Activated CD8-positive, alpha-beta memory T cell treated with anti-CD3 and anti-CD28 coated beads, Interleukin-2, amount 10 ng/mL, durations not matched to agents 7 days and 5 days (primary cell): Measurements from ENCODE around the gene CPLX4. TPM values are rescaled to one million over a fixed set of nuclear protein-coding genes. Genes with fewer than 3 reads are reported as not detected.

Experiments used
- ATAC-seq: fragments of 150-1000 bp; cut with Tn5 transposase; one replicate; pipeline ENCODE4 v1.10.0; 2021; ENCODE audit warnings: moderate library complexity
- CTCF ChIA-PET: fragments of 350-600 bp; sonication (Branson Sonifier 250); formaldehyde crosslinking; loops from one replicate; lab custom pipeline; 2021; ENCODE audit warnings: antibody characterized with exemption; lab: Charles Lee
- DNase-seq: peaks from one replicate; pipeline ENCODE4 v3.0.0-alpha.2; 2020
- H3K27ac Mint-ChIP-seq: one replicate; pipeline ENCODE4 v1.8.0; 2021; ENCODE audit warnings: mild to moderate bottlenecking, mixed read lengths
- H3K27me3 Mint-ChIP-seq: one replicate; pipeline ENCODE4 v1.8.0; 2021; ENCODE audit warnings: mixed read lengths
- H3K36me3 Mint-ChIP-seq: one replicate; pipeline ENCODE4 v1.8.0; 2021; ENCODE audit warnings: mild to moderate bottlenecking, mixed read lengths
- H3K4me1 Mint-ChIP-seq: one replicate; pipeline ENCODE4 v1.8.0; 2021; ENCODE audit warnings: mixed read lengths
- H3K4me3 Mint-ChIP-seq: one replicate; pipeline ENCODE4 v1.8.0; 2021; ENCODE audit warnings: mild to moderate bottlenecking, moderate library complexity, mixed read lengths
- H3K9me3 Mint-ChIP-seq: one replicate; pipeline ENCODE4 v1.8.0; 2022; ENCODE audit warnings: low read depth, mixed read lengths
- total RNA-seq, 2 experiments: library from RNA; stranded (reverse); gene quantifications; one replicate each; pipeline ENCODE4 v1.2.3, GENCODE V29; 2021

The CPLX4 gene
- total RNA-seq, 2 experiments from 2014 or later, result not detected

DNA sequence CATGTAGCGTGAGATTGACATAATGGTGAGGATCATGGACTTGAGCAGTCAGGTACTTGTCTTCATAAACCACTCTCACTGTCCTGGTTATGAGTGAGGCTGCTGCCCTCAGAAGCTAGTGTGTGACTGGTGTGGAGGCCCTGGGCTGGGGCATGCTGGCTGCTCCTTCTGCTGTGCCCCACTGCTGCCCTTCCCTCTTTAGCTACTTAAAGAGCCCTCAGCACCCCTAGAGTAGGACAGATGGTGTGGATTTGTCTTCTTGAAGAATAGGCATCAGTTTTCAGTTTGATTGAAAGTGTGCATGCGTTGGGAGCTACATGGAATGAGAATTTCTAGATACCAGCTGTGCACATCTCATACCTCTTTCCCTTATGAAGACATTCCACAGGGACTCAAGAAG lies 15.4 kb downstream of the CPLX4 start:
- H3K4me3 Mint-ChIP-seq, result no peak overlapping the region

GRCh38 chr18:59301929-59302328 lies 16.5 kb downstream of the CPLX4 start:
- H3K4me1 Mint-ChIP-seq, result peaks cover 8% of the 10 kb centered on the region
- CTCF ChIA-PET, result interaction anchor here (0.6 to 4.4 kb wide), 3 partner anchors 52 to 218 kb away, joined by 3 to 25 read pairs (median 5); no protein-coding TSS in a partner anchor
- H3K9me3 Mint-ChIP-seq, result no peaks in the 10 kb centered on the region
- DNase-seq (no peak), ATAC-seq (no peak)
- H3K36me3 Mint-ChIP-seq, result no peaks in the 10 kb centered on the region
- H3K27me3 Mint-ChIP-seq, result peaks cover 54% of the 10 kb centered on the region
- no peak overlapping the region for H3K4me3 Mint-ChIP-seq
- no peak overlapping the region for H3K27ac Mint-ChIP-seq

More for the DNA sequence above, 15.4 kb downstream of the CPLX4 start:
- Mint-ChIP-seq H3K4me1 (peaks cover 8% of the 10 kb centered on the region), H3K27ac (no peak overlapping the region), H3K36me3 (no peaks in the 10 kb centered on the region), H3K9me3 (no peaks in the 10 kb centered on the region), H3K27me3 (peaks cover 54% of the 10 kb centered on the region)
- no peak for ATAC-seq
- no peak for DNase-seq
- CTCF ChIA-PET, result interaction anchor here (1.0 to 4.4 kb wide), 3 partner anchors 37 to 100 kb away, joined by 3 to 25 read pairs (median 5); no protein-coding TSS in a partner anchor

DNA sequence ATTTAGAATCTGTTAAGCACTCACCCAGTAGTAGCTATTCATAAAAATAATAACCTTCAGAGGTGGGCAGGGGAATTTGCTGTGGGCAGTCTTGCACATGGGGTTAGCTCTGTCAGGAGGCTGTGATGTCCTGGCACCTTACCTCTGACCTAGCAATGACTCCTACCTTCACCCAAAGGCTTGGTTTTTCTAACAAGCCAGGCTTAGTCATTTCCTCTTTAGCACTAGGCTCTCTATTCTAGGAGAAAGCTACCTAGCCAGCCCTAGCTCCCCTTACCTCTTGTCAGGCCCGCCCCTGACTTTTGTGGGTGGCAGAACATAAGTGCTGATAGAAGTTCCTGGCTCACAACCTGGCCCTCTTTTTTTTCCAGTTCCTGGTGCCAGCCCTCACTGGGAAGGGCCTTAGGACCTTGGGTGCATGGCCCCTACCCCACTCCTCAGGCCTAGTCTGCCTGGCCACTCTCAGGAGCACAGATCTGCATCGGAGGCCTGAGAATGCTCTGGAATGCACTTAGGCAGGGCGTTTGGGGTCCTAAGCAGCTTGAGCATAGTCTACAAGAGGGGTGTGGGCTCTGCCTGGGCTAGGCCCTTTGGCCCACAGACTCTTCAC lies 17.7 kb downstream of the CPLX4 start:
- no peaks in the 10 kb centered on the region for H3K9me3 Mint-ChIP-seq
- peaks cover 8% of the 10 kb centered on the region for H3K4me1 Mint-ChIP-seq
- H3K36me3 Mint-ChIP-seq, result no peaks in the 10 kb centered on the region
- no peak overlapping the region for H3K27ac Mint-ChIP-seq
- ATAC-seq (peak; percentile 74), DNase-seq (no peak)
- no peak overlapping the region for H3K4me3 Mint-ChIP-seq
- CTCF ChIA-PET, result interaction anchor here (1.2 to 4.4 kb wide), 2 partner anchors 102 to 231 kb away, joined by 3 to 25 read pairs; no protein-coding TSS in a partner anchor
- H3K27me3 Mint-ChIP-seq, result peaks cover 50% of the 10 kb centered on the region

DNA sequence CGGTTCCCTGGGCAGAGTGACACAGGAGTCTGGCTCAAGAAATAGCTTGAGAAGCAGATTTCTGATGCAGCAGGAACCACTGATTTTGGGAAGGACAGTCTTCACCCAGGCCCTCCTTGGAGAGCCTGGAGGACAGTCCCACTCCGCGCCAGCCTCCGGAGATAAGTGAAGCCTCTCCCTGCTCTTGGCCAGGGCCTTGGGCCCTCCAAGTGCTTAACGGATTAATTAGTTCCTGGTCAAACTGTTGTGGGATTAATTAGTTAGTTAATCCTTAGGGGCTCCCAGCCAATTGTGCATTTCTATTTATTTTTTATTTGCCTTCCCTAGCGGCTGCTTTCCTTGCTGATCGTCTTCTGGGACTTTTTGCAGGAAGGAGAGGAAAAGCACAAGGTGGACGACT lies 19.6 kb downstream of the CPLX4 start:
- Mint-ChIP-seq H3K4me3 (no peak overlapping the region), H3K27me3 (peaks cover 53% of the 10 kb centered on the region), H3K36me3 (no peaks in the 10 kb centered on the region), H3K4me1 (peaks cover 8% of the 10 kb centered on the region), H3K9me3 (no peaks in the 10 kb centered on the region), H3K27ac (no peak overlapping the region)
- DNase-seq (no peak), ATAC-seq (no peak)
- CTCF ChIA-PET, result interaction anchor here (0.8 kb wide), 1 partner anchor 9 kb away, joined by 5 read pairs; no protein-coding TSS in a partner anchor

- ATAC-seq, result no peak
- Mint-ChIP-seq H3K4me3 (no peak overlapping the region), H3K9me3 (no peaks in the 10 kb centered on the region), H3K36me3 (no peaks in the 10 kb centered on the region), H3K27me3 (peaks cover 69% of the 10 kb centered on the region), H3K27ac (no peak overlapping the region), H3K4me1 (no peaks in the 10 kb centered on the region)
- no peak for DNase-seq
- CTCF ChIA-PET, result interaction anchor here (1.0 kb wide), 1 partner anchor 44 kb away, joined by 3 read pairs; no protein-coding TSS in a partner anchor
Measured at GRCh38 chr18:59293317-59293716, 25.1 kb downstream of the CPLX4 start.

DNA sequence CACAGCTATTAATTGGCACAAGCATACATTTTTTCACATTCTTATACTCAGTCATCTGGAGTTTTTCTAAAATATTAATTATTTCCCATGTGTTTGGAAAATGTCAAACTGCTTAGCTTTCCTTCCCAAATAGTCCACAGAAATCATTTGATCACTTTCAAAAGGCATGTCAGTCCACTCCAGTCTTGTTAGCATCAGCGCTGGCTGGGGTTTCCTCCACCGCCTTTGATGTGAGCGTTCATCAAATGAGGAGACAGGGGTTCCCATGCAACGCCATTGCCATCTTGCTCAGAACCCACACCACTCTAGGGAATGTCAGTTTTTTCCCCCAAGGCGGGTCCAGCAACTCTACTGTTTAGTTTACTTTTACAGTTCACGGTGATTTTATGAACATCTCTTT lies 32.1 kb downstream of the CPLX4 start:
- DNase-seq, result no peak
- Mint-ChIP-seq H3K4me1 (no peaks in the 10 kb centered on the region), H3K4me3 (no peak overlapping the region), H3K27ac (no peak overlapping the region), H3K27me3 (peaks cover 67% of the 10 kb centered on the region), H3K9me3 (no peaks in the 10 kb centered on the region), H3K36me3 (no peaks in the 10 kb centered on the region)
- CTCF ChIA-PET, result interaction anchor here (1.5 kb wide), 1 partner anchor 116 kb away, joined by 4 read pairs; no protein-coding TSS in a partner anchor
- no peak for ATAC-seq

DNA sequence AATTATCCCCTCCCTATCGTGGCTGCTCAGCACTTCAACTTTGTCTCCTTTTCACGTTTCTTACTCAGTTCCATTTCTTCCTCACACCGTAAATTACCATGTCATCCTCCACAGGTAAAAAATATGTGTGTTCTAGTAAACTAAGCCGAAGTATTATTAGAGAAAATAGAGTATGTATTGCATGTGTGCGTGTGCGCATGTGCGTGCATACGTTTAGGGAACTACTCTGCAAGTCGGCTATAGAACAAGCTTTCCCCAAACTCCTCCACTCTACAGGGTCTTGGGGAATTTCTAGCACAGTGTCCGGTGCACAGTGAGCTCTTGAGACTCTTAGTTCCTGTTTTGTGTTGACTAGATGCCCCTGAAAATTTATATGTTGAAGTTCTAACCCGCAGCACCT lies 36.1 kb downstream of the CPLX4 start:
- ATAC-seq (no peak), DNase-seq (no peak)
- no peak overlapping the region for H3K4me3 Mint-ChIP-seq
- H3K27ac Mint-ChIP-seq, result no peak overlapping the region
- peaks cover 80% of the 10 kb centered on the region for H3K27me3 Mint-ChIP-seq
- H3K9me3 Mint-ChIP-seq, result no peaks in the 10 kb centered on the region
- CTCF ChIA-PET, result no interaction called here
- H3K36me3 Mint-ChIP-seq, result no peaks in the 10 kb centered on the region
- H3K4me1 Mint-ChIP-seq, result peaks cover 2% of the 10 kb centered on the region

- no peak overlapping the region for H3K4me3 Mint-ChIP-seq
- H3K4me1 Mint-ChIP-seq, result peaks cover 2% of the 10 kb centered on the region
- H3K9me3 Mint-ChIP-seq, result no peaks in the 10 kb centered on the region
- ATAC-seq (no peak), DNase-seq (no peak)
- no peak overlapping the region for H3K27ac Mint-ChIP-seq
- CTCF ChIA-PET, result interaction anchor here (1.3 kb wide), 1 partner anchor 123 kb away, joined by 4 read pairs; no protein-coding TSS in a partner anchor
- H3K27me3 Mint-ChIP-seq, result peaks cover 81% of the 10 kb centered on the region
- no peaks in the 10 kb centered on the region for H3K36me3 Mint-ChIP-seq
Measured at GRCh38 chr18:59279722-59280121, 38.7 kb downstream of the CPLX4 start.

DNA sequence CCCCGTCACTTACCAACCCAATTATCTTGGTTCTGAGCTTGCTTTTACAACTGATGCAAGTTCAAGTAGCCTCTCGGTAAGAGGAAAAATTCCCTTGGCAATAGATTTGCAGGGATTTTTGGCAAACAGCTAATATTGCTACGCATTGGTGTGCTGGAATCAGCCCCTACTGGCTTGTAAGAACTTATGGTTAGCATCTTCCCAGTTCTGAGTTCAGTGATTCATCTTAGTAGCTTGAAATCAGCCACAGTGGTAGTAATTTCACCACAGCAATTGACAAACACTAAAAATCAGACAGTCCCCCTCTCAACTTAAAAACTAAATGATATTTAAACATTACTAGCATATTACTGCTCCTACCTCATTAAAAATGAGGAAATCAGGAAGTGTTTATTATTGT lies 39.3 kb downstream of the CPLX4 start:
- no peaks in the 10 kb centered on the region for H3K36me3 Mint-ChIP-seq
- H3K4me1 Mint-ChIP-seq, result peaks cover 2% of the 10 kb centered on the region

GRCh38 chr18:59278793-59279192 lies 39.7 kb downstream of the CPLX4 start:
- no peak overlapping the region for H3K4me3 Mint-ChIP-seq
- DNase-seq (no peak), ATAC-seq (no peak)
- H3K9me3 Mint-ChIP-seq, result no peaks in the 10 kb centered on the region
- H3K27ac Mint-ChIP-seq, result no peak overlapping the region
- peaks cover 3% of the 10 kb centered on the region for H3K4me1 Mint-ChIP-seq
- H3K36me3 Mint-ChIP-seq, result no peaks in the 10 kb centered on the region
- H3K27me3 Mint-ChIP-seq, result peaks cover 83% of the 10 kb centered on the region
- CTCF ChIA-PET, result interaction anchor here (1.3 kb wide), 1 partner anchor 124 kb away, joined by 4 read pairs; no protein-coding TSS in a partner anchor

More for the DNA sequence above, 39.3 kb downstream of the CPLX4 start:
- Mint-ChIP-seq H3K4me3 (no peak overlapping the region), H3K27ac (no peak overlapping the region), H3K9me3 (no peaks in the 10 kb centered on the region), H3K27me3 (peaks cover 81% of the 10 kb centered on the region)
- no peak for DNase-seq
- CTCF ChIA-PET, result interaction anchor here (1.3 kb wide), 1 partner anchor 124 kb away, joined by 4 read pairs; no protein-coding TSS in a partner anchor
- ATAC-seq, result no peak

DNA sequence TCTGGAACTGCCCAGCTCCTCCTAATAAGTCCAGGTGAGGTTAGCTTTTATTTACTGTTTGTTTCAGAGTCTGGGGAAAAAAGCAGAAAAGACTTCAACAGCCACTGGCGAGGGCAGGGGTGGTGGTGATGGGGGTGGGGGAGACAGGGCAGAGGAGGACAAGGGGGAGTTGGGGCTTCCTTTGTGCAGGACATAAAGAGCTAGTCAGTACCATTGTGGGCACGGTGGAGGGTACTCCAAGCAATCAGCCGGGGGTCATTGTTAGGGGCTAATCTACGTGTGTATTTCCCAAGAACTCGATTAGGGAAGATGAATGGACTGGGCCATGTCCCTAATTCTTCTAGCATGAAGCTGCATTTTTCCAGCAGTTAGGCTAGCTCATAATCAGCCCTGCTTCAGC lies 42.4 kb downstream of the CPLX4 start:
- CTCF ChIA-PET, result no interaction called here

DNA sequence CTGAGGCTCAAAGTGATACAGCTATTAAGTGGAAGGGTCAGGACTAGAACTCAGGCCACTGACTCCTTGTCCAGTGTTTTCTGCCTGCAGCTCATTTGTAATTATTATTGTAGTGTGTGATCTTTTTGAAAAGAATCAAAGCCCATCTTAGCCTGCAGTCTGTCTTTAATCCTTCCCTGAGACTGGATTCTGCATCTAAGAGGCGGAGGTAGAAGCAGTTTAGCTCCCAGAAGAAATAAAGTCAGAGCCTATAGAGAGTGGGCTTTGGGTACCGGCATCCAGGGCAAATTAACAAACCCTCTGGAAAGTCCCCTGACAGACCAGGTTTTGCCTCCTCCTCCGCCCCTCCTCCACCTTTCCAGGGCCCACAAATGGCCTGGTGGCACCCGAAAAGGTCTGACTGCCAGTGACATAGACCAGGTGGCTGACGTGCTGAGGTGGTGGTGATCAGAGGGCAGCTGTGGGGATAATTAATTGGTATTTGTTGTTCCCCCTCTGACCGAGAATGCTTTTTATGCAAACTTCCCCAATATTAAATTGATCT lies 43.0 kb downstream of the CPLX4 start:
- Mint-ChIP-seq H3K27me3 (peaks cover 79% of the 10 kb centered on the region), H3K36me3 (no peaks in the 10 kb centered on the region), H3K4me1 (peaks cover 5% of the 10 kb centered on the region), H3K27ac (no peak overlapping the region), H3K9me3 (no peaks in the 10 kb centered on the region), H3K4me3 (no peak overlapping the region)
- CTCF ChIA-PET, result no interaction called here
- DNase-seq (no peak), ATAC-seq (no peak)

More for the DNA sequence above, 42.4 kb downstream of the CPLX4 start:
- no peaks in the 10 kb centered on the region for H3K36me3 Mint-ChIP-seq
- peaks cover 79% of the 10 kb centered on the region for H3K27me3 Mint-ChIP-seq
- H3K9me3 Mint-ChIP-seq, result no peaks in the 10 kb centered on the region
- H3K4me3 Mint-ChIP-seq, result no peak overlapping the region
- peaks cover 5% of the 10 kb centered on the region for H3K4me1 Mint-ChIP-seq
- DNase-seq, result no peak
- no peak overlapping the region for H3K27ac Mint-ChIP-seq
- no peak for ATAC-seq

DNA sequence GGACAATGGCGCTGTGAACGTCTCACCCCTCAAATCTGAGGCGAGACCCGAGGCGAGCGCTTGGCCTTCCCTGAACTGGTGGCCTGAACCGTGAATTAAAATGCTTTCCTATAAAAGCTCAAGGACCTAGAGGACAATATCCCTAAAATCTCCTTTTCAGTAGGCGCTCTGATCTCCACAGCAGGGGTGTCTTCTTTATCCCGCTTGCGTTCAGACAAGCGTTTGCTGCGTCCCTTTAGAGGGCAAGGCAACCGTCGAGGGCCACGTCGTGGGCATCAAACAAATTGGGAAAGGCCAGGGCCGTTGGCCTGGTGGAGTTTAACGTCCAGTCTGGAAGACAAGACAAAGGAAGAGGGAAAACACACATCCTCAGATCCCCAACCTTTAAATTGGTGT lies 43.9 kb downstream of the CPLX4 start:
- CTCF ChIA-PET, result interaction anchor here (0.5 kb wide), 1 partner anchor 1345 kb away, joined by 6 read pairs; no protein-coding TSS in a partner anchor
- H3K4me3 Mint-ChIP-seq, result no peak overlapping the region
- DNase-seq, result no peak

More for the DNA sequence above, 43.9 kb downstream of the CPLX4 start:
- H3K27ac Mint-ChIP-seq, result no peak overlapping the region
- no peaks in the 10 kb centered on the region for H3K9me3 Mint-ChIP-seq
- H3K27me3 Mint-ChIP-seq, result peaks cover 81% of the 10 kb centered on the region
- peaks cover 9% of the 10 kb centered on the region for H3K4me1 Mint-ChIP-seq
- H3K36me3 Mint-ChIP-seq, result peaks cover 3% of the 10 kb centered on the region
- no peak for ATAC-seq
